NCI-H2029 (cell line): ENCODE measurements around the gene FBXO8.
"Not testable (repeated sequence)": the region's sequence is repeated elsewhere in the genome, so short reads cannot be mapped to it uniquely, and the experiment has no call there.

Experiments used
- DNase-seq: peaks from one replicate; lab custom pipeline; 2025; lab: John Stamatoyannopoulos, UW

The FBXO8 gene

GRCh38 chr4:174283507-174284471, at the start of gene FBXO8, which contains the start of gene CEP44:
TSS of gene FBXO8 (minus strand) at chr4:174283667. CDS start at chr4:174263092, 20,575 bp downstream.
TSS of gene CEP44 (plus strand) at chr4:174283911. CDS start at chr4:174299122, 15,211 bp downstream.
- DNase-seq: peak; percentile 49

DNA sequence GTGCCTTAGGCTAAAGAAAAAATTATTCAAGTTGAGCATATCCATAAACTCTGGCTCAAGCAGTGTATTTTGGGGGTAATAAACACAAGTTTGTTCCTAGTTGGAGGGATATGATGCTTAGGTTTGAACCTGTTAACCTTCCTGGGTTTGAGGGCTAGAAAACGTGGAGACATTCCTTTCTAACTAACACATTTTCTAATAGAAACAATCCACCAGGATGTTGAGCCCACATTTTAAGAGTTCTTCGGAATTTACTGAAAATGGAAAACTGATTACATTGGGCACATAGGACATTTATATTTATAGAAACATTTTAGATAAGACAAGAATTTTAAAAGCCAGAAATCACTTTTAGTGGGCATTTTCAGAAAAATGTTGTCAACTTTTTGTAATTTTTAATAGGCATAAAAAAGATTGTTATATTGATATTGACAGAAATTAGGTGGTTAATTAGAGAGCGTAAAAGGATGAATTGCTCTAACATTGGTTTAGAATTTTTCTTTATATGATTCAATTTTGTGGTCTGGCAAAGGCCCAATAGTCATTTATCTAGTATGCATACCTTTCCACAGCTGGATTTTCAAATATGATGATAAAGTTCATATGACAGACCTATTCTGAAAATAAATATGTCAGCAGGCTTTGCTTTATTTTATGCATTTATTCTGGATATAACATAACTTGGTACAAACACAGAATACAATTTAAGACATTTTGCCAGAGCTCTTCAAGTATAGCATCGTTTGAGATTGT, 49.5 kb upstream of the FBXO8 start:
- DNase-seq: no peak

- DNase-seq: no peak
Measured at GRCh38 chr4:174324725-174325124, 41.3 kb upstream of the FBXO8 start.

DNA sequence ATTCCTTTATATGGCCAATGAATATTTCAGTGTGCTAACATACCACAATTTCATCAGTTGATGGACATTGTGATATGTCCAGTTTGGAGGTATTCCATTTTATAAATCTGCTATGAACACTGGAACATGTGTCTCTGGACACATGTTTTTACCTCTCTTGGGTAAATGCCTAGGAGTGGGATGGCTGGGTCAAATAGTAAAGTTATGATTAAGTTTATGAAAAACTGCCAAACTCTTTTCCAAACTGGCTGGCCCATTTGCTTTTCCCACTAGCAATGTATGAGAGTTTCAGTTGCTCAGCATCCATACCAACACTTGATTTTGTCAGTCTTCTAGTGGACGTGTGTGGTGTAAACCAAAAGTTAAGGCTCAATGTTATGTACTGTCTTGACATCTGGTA, 40.8 kb upstream of the FBXO8 start:
- DNase-seq: no peak

- DNase-seq: no peak
Measured at GRCh38 chr4:174320494-174321199, 37.2 kb upstream of the FBXO8 start.

- no peak for DNase-seq
Measured at GRCh38 chr4:174318829-174319764, 35.6 kb upstream of the FBXO8 start.

GRCh38 chr4:174317531-174317930, 34.1 kb upstream of the FBXO8 start:
- peak; percentile 57 for DNase-seq

- no peak for DNase-seq
Measured at GRCh38 chr4:174316954-174317353, 33.5 kb upstream of the FBXO8 start.

DNA sequence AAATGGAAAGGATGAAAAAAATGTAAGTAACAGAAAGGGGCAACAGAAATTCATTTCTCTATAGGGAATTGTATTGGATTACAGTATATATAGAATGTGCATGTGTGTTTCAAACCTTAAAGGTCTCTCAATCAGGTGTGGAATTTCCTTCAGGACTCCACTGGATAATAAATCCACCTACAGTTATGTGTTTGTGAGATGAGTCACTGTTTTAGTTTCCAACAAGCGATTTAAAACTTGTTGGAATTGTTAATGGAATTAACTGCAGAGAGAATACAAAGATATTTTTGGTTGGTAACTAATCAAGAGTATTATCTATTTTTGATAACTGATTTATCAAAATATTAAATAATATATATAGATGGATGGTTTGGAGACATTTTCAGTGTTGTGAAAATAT, 33.1 kb upstream of the FBXO8 start:
- no peak for DNase-seq

DNA sequence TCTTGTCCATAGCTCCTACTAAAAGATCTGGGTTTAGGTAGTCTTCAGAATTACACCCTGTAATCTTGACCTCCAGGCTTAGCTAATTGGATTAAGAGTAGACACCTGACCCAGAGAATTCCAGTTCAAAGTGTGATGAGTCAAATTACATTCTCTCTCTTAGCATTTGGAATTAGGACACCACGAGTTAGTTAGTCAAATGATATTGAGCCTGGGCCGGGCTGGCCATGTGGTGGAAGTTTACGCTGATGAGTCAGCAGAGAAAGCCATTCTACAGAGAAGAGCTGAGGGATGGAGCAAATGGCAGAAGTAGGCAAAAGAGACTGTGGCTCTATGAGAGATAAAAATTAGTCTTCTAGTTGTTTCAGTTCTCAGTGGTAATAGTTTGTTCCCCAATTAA, 31.3 kb upstream of the FBXO8 start:
- DNase-seq: no peak

- DNase-seq: no peak
Measured at GRCh38 chr4:174314274-174314673, 30.8 kb upstream of the FBXO8 start.

- no peak for DNase-seq
Measured at GRCh38 chr4:174312993-174313392, 29.5 kb upstream of the FBXO8 start.

- DNase-seq: no peak
Measured at GRCh38 chr4:174307694-174308093, 24.2 kb upstream of the FBXO8 start.

DNA sequence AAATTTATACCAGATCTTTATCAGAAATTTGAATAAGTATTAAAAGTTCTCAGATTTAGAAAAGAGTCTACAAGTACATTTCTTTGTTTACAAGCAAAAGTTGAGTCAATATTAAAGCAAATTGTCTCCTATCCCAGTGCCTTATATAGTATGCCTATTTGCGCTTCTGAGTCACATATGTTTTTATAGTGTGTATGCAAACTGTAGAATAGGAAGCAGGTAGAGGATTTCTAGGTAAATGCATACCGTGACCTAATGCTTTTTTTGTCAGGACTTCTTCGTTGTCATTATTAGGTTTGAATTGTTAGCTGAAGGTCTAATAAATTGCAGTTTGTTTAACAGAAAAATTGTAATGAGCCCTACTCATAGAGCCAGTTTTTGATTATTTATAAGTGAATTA, 22.5 kb upstream of the FBXO8 start:
- DNase-seq: no peak

DNA sequence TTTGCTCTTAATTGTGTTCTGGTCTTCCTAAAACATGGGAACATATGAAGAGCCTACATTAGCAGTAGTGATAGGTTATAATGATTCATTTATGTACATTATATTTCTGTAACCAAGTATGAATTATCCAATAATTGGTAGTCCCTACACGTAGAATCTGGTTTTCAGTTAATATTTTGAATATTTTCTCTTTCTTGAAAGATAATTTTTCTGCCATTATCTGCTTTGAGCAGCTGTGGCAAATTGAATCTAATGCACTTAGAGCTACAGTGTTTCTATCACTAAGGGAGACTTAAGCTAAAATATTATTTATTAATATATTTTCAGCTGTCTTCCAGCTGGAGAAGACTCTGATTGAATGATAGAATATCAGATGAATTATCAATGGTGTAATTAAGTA, 21.2 kb upstream of the FBXO8 start:
- DNase-seq: no peak

DNA sequence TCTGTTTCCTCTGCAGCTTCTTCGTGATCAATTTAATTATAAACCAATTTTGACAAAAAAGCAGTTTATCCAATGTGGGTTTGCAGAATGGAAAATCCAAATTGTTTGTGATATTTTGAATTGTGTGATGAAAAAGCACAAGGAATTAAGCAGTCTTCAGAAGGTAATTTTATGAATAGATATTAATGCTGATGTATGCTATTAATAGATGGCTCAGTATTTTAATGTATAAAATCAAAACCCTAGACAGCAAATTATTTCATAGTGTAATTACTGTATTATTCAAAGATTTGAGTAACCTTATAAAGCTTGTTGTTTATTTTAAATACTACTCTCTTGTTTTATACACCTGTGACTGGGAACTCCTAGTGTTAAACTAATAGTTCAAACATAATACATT, 20.2 kb upstream of the FBXO8 start:
- no peak for DNase-seq

- DNase-seq: not testable (repeated sequence)
Measured at GRCh38 chr4:174295142-174295541, 11.7 kb upstream of the FBXO8 start.

GRCh38 chr4:174294641-174295040, 11.2 kb upstream of the FBXO8 start:
- not testable (repeated sequence) for DNase-seq

GRCh38 chr4:174292473-174292872, 9.0 kb upstream of the FBXO8 start:
- no peak for DNase-seq

DNA sequence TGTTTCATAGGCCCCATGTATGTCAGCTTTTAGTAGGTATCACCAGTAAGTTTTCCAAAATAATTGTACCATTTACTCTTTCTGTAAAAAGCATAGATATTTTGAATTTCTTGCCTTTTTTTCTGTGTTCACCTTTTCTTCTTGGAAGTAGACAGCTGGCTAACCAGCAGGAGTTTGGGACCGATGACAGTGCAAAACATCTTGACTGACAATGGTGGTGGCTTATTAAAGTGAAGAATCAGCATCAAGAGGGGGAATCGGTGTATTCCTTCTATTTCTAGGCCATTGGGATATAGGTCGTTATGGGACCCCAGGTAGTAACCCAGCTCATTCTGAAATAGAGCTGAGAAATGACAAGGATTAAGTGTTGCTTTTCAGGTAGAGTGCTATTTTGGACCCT, 3.4 kb upstream of the FBXO8 start:
- DNase-seq: no peak

DNA sequence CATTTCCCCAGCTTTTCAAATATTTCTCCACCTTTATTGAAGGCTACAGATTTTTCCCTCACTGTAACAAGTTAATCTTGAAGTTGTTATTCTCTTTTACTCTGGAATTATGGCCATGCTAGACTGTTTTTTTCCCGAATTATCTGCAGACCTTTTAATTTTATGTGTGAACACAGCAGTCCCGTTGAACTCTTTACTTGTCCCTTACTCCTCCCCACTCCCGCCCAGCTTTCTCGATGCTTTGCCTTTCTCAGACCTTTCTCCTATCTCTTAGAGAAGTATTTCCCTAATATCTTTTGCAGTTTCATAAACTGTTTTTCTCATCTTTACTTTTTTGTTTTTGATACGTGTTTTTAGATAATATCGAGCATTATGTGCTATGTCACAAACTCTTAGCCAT, 1.0 kb upstream of the FBXO8 start:
- no peak for DNase-seq
